Measurements from ENCODE around the gene TMPRSS7. TPM values are rescaled to one million over a fixed set of nuclear protein-coding genes. Genes with fewer than 3 reads are reported as not detected.

The TMPRSS7 gene
- total and polyA plus RNA-seq, 2 of the 8 experiments (the other 6 are each of a cell fraction or from before 2014, with no cell fraction given), result not detected

DNA sequence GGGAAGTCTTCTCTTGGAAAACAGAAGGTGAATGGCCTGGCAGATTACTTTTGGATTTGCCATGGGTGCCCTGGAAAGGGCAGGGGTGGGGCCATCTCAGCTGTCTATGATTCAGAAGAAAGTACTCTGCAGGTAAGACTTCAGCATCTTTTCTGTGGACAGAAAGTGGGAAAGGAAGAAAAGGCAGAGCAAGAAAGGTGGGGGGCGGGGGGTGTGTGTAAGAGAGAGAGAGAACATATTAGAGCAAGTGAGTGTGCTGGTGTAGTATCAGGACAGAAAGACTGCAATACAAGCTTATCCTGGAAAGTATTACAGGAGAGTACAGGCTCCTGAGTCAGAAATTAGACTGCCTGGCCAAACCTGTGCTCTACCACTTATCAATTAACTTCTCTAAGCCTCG lies 30.3 kb upstream of the TMPRSS7 start:
- no peak overlapping the region for H3K4me2 ChIP-seq (ENCODE audit: insufficient read depth in 1 of 2, low read depth in 2 of 2, low read length in 2 of 2)
- H3K9me3 ChIP-seq (ENCODE audit: insufficient read depth in 2 of 2, low read depth in 1 of 2, low read length in 1 of 2), result no peaks in the 10 kb centered on the region
- POLR2A ChIA-PET (ENCODE audit: partially characterized antibody), result interaction anchor here (1.4 kb wide), 2 partner anchors 9 to 10 kb away, joined by 3 to 5 read pairs; no protein-coding TSS in a partner anchor
- H4K20me1 ChIP-seq (replicated peaks in 1 of 2; ENCODE audit: control insufficient read depth in 1 of 2, insufficient read depth in 2 of 2, low read length in 2 of 2), result peaks cover 3% of the 10 kb centered on the region in 2 experiments
- H3K4me1 ChIP-seq (replicated peaks in 1 of 4; ENCODE audit: control insufficient read depth in 3 of 4, insufficient read depth in 4 of 4, low read length in 3 of 4), result peaks cover 2 to 10% (median 5%) of the 10 kb centered on the region in 4 experiments; a peak in 5 of 7 replicates
- no peak overlapping the region for H3K4me3 ChIP-seq (ENCODE audit: extremely low read depth in 1 of 4, insufficient read depth in 2 of 4, low read depth in 3 of 4, low read length in 4 of 4)
- CTCF ChIA-PET (ENCODE audit: partially characterized antibody), result interaction anchor here (1.4 to 21.3 kb wide), 5 partner anchors 8 to 286 kb away, joined by 4 to 384 read pairs (median 8); no protein-coding TSS in a partner anchor
- no peak for FAIRE-seq
- H3K56ac ChIP-seq (replicated peaks; ENCODE audit: insufficient read length, low read depth, low read length), result no peak overlapping the region
- no peak for DNase-seq (ENCODE audit: low read depth in 1 of 2, low spot score in 2 of 2)
- H3K27ac ChIP-seq (ENCODE audit: low read depth, low read length), result no peak overlapping the region
- no peak overlapping the region for H4K8ac ChIP-seq (ENCODE audit: extremely low read depth, insufficient read depth, low read length)
- H2BK15ac ChIP-seq (ENCODE audit: low read length), result no peak overlapping the region
- H2BK20ac ChIP-seq (ENCODE audit: low read length), result no peak overlapping the region
- no peak overlapping the region for H3K23ac ChIP-seq (ENCODE audit: insufficient read length)
- no peak overlapping the region for H2BK5ac ChIP-seq (ENCODE audit: low read depth, low read length)
- H3K27me3 ChIP-seq (replicated peaks in 1 of 4; ENCODE audit: control insufficient read depth in 3 of 4, extremely low read depth in 1 of 4, insufficient read depth in 3 of 4, low read length in 3 of 4), result peaks cover 1 to 20% (median 7%) of the 10 kb centered on the region in 4 experiments; a peak in 4 of 7 replicates
- no peak for TF ChIP-seq HDAC2 (IDR thresholded peaks at IDR 0.05; ENCODE audit: borderline replicate concordance in 1 of 2, low read depth in 2 of 2, low read length in 2 of 2)
- no peak for TF ChIP-seq POLR2A (IDR thresholded peaks at IDR 0.05; ENCODE audit: control extremely low read depth in 1 of 2, low read depth in 2 of 2, low read length in 2 of 2)
- TF ChIP-seq, protein P1, sequence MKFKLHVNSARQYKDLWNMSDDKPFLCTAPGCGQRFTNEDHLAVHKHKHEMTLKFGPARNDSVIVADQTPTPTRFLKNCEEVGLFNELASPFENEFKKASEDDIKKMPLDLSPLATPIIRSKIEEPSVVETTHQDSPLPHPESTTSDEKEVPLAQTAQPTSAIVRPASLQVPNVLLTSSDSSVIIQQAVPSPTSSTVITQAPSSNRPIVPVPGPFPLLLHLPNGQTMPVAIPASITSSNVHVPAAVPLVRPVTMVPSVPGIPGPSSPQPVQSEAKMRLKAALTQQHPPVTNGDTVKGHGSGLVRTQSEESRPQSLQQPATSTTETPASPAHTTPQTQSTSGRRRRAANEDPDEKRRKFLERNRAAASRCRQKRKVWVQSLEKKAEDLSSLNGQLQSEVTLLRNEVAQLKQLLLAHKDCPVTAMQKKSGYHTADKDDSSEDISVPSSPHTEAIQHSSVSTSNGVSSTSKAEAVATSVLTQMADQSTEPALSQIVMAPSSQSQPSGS (IDR thresholded peaks at IDR 0.05; ENCODE audit: low read length), result no peak
- TF ChIP-seq TAF1 (IDR thresholded peaks at IDR 0.05; ENCODE audit: low read depth, low read length), result no peak
- no peak for TF ChIP-seq TAF7 (optimal IDR thresholded peaks at IDR 0.05; ENCODE audit: borderline replicate concordance, low read depth, low read length)
- TF ChIP-seq, protein P2, sequence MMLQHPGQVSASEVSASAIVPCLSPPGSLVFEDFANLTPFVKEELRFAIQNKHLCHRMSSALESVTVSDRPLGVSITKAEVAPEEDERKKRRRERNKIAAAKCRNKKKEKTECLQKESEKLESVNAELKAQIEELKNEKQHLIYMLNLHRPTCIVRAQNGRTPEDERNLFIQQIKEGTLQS (IDR thresholded peaks at IDR 0.05; ENCODE audit: insufficient read depth, low read depth, low read length), result no peak
- TF ChIP-seq TCF12 (IDR thresholded peaks at IDR 0.05; ENCODE audit: low read depth, low read length), result no peak
- TF ChIP-seq SP4 (IDR thresholded peaks at IDR 0.05; ENCODE audit: low read length), result no peak
- no peak for TF ChIP-seq SRF (IDR thresholded peaks at IDR 0.05; ENCODE audit: low read depth, low read length)
- no peak overlapping the region for H3K18ac ChIP-seq (ENCODE audit: extremely low read depth, low read length)
- H3K79me1 ChIP-seq (ENCODE audit: low read depth, low read length), result no peaks in the 10 kb centered on the region
- no peak overlapping the region for H3K9ac ChIP-seq (replicated peaks in 1 of 4; ENCODE audit: extremely low read depth in 1 of 4, low read depth in 3 of 4, low read length in 3 of 4)
- H3K79me2 ChIP-seq (ENCODE audit: control insufficient read depth in 1 of 2, insufficient read depth in 2 of 2, low read length in 2 of 2), result no peaks in the 10 kb centered on the region
- no peak overlapping the region for H2BK12ac ChIP-seq (ENCODE audit: low read depth, low read length)
- no peak overlapping the region for H3K4ac ChIP-seq (replicated peaks; ENCODE audit: insufficient read length, low read depth, low read length)
- no peak overlapping the region for H4K91ac ChIP-seq (replicated peaks; ENCODE audit: insufficient read length, low read length)
- WGBS, 2 experiments (ENCODE audit: extremely low coverage in 1 of 2, insufficient coverage in 1 of 2, insufficient read length in 1 of 2, insufficient replicate concordance in 2 of 2, low coverage in 1 of 2, low lambda C conversion rate in 2 of 2, missing lambda C conversion rate in 1 of 2), result 89% methylated on average over 2 of the region's 2 CpGs; no CpG with 5 or more reads in 1 of the 2 experiments
- no peak overlapping the region for H2AK5ac ChIP-seq (ENCODE audit: low read depth, low read length)
- H2BK120ac ChIP-seq (replicated peaks; ENCODE audit: low read depth, low read length), result no peak overlapping the region
- no peak overlapping the region for H4K5ac ChIP-seq (ENCODE audit: insufficient read length, low read depth, low read length)
- no peak overlapping the region for H2AFZ ChIP-seq (ENCODE audit: low read length)
- H3K14ac ChIP-seq (ENCODE audit: insufficient read length), result no peak overlapping the region
- peaks cover 0 to 3% (median 1%) of the 10 kb centered on the region in 4 experiments; a peak in 3 of 8 replicates for H3K36me3 ChIP-seq (ENCODE audit: control insufficient read depth in 2 of 4, insufficient read depth in 4 of 4, low read length in 3 of 4)
- peaks cover 6% of the 10 kb centered on the region for H3K23me2 ChIP-seq (ENCODE audit: low read depth, low read length)
